K562 (cell line): Measurements from ENCODE around the gene OPN1LW. TPM values are rescaled to one million over a fixed set of nuclear protein-coding genes. Genes with fewer than 3 reads are reported as not detected.

Experiments
- CHD2 ChIP-seq: IDR thresholded peaks from 2 replicates; pipeline ENCODE4 v1.6.1; 2011; ENCODE audit warnings: low read depth, low read length
- CXXC5 ChIP-seq: fragments of 250-450 bp; sonication (Bioruptor Pico); IDR thresholded peaks from 2 replicates; pipeline ENCODE4 v1.8.0; 2022; ENCODE audit warnings: inconsistent platforms, mild to moderate bottlenecking, moderate library complexity
- DLX4 ChIP-seq: fragments of 250-450 bp; sonication (Bioruptor Pico); IDR thresholded peaks from 2 replicates; pipeline ENCODE4 v1.6.1; 2021; ENCODE audit warnings: mild to moderate bottlenecking
- DMBX1 ChIP-seq: fragments of 250-450 bp; sonication (Bioruptor Pico); IDR thresholded peaks from 2 replicates; pipeline ENCODE4 v1.8.0; 2022; ENCODE audit warnings: inconsistent platforms, mild to moderate bottlenecking, moderate library complexity, borderline replicate concordance
- MGA ChIP-seq: fragments of 450-650 bp; IDR thresholded peaks from 2 replicates; pipeline ENCODE4 v1.6.1; 2016; ENCODE audit warnings: mild to moderate bottlenecking, moderate library complexity
- MYC ChIP-seq, 2 experiments: fragments of 250-450 bp in 1 of 2; sonication (Bioruptor Pico) in 1 of 2; IDR thresholded peaks; 2 replicates each; pipeline versions ENCODE4 v1.5.1 to v1.6.1; 2012 to 2021; ENCODE audit warnings: low read depth in 2 of 2, borderline replicate concordance in 1 of 2, improper control_type of control experiment in 1 of 2, low read length in 1 of 2, mild to moderate bottlenecking in 1 of 2, moderate library complexity in 1 of 2
- NR4A1 ChIP-seq, 2 experiments: fragments of 250-450 bp in 1 of 2; fragments of 450-650 bp in 1 of 2; sonication (Bioruptor Pico) in 1 of 2; IDR thresholded peaks; 2 replicates each; pipeline versions ENCODE4 v1.4.0 to v1.6.1; 2016 to 2020; ENCODE audit warnings: mild to moderate bottlenecking in 2 of 2, missing compliant biosample characterization in 1 of 2, missing genetic modification characterization in 1 of 2, moderate library complexity in 1 of 2
- RAD21 ChIP-seq, 2 experiments: fragments of 250-450 bp in 1 of 2; fragments of 450-650 bp in 1 of 2; sonication (Bioruptor Pico) in 1 of 2; formaldehyde crosslinking in 1 of 2; IDR thresholded peaks in 1 of 2; conservative IDR thresholded peaks in 1 of 2; 2 replicates each; pipeline versions ENCODE4 v1.4.0 to v1.8.0; 2020 to 2022; ENCODE audit warnings: mild to moderate bottlenecking in 2 of 2, moderate library complexity in 1 of 2
- ZNF354B ChIP-seq: fragments of 250-450 bp; sonication (Bioruptor Pico); IDR thresholded peaks from 2 replicates; pipeline ENCODE4 v1.4.0; 2020
- polyA plus RNA-seq, 8 experiments: library from polyadenylated mRNA; depleted of rRNA in 4 of 8; stranded (reverse) in 5 of 8; unstranded in 3 of 8; fragments of >200 nt; fragmentation: Nextera tagmentation in 2 of 8; fragmentation: Illumina TruSeq in 1 of 8; extraction: Ambion mirVana in 2 of 8; extraction: Trizol in 1 of 8; gene quantifications; 2 replicates each; pipeline versions ENCODE4 v1.2.1 to v1.2.3, GENCODE V29; 2011 to 2014; ENCODE audit warnings: inconsistent platforms in 1 of 8, missing spikeins in 1 of 8
- total RNA-seq, 7 experiments: library from RNA; depleted of rRNA in 6 of 7; stranded (reverse); fragments of >200 nt in 6 of 7; fragmentation: Illumina TruSeq in 2 of 7; extraction: Trizol in 2 of 7; gene quantifications; 2 replicates each; pipeline versions ENCODE4 v1.2.1 to v1.2.3, GENCODE V29; 2011 to 2021; ENCODE audit warnings: low replicate concordance in 1 of 7

The OPN1LW gene
- total and polyA plus RNA-seq, 9 of the 15 experiments (the other 6 are each of a cell fraction or from before 2014, with no cell fraction given), result 0.04 TPM; not detected in 8

- TF ChIP-seq MGA (peak; percentile 73), MYC (IDR thresholded peaks at IDR 0.05; ENCODE audit: low read depth, low read length) (0 out of 2 replicates have a peak, but pooled peaks have one; percentile 8), MYC (CRISPR knock-in tag; IDR thresholded peaks at IDR 0.05; ENCODE audit: borderline replicate concordance, low read depth) (no peak), DMBX1 (CRISPR knock-in tag) (no peak), CHD2 (peak; percentile 72), RAD21 (CRISPR knock-in tag; conservative IDR thresholded peaks at IDR 0.05 in 1 of 2, IDR thresholded peaks at IDR 0.05 in 1 of 2) (no peak), CXXC5 (peak; percentile 23), ZNF354B (no peak), NR4A1 (CRISPR knock-in tag; IDR thresholded peaks at IDR 0.05) (no peak), NR4A1 (tag; IDR thresholded peaks at IDR 0.05) (no peak), DLX4 (CRISPR knock-in tag) (no peak)
Measured at GRCh38 chrX:154097589-154098541, 46.2 kb upstream of the OPN1LW start, which contains the start of gene MECP2 (continued).
